ENCODE results near the gene SHOC1.
"Not testable (repeated sequence)": the region's sequence is repeated elsewhere in the genome, so short reads cannot be mapped to it uniquely, and the experiment has no call there.

The SHOC1 gene

DNA sequence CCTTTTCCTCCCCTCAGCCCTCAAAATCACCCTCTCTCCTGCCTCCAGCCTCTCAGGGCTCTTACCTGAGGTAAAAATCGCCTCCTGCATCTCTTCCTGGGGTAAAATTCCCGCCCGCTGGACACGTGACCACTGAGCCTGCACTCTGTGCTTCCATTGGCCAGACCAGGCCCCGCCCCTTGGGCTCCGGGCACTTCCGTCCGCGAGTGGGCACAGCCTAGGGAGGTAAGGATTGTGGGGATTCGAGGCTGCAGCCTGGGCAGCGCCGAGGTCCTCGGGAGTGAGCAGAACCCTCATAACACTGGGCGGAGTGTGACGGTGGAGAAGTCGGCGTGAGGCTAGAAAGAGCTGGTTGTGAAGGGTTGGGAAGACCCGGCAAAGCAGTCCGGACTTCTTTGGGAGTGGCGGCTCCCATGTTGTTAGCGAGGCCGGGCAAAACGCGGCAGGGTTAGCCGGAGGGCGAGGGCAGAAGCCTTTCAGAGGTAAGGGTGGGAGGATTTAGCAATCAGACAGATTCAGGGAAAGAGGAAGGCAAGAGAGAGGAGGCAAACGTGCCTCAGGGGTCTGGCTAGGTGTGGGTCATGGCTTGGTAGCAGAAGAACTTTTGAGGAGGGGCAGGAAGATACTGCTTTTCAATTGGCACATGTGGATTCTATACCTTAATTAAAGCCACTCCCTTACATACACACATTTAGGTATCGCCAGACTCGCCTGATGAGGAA lies at the start of gene SHOC1:
Gene SHOC1 (minus strand): TSS at position 103 of the 722 bp plus-strand sequence. CDS start 3,519 bp downstream, outside the sequence.
- DNase-seq, result no peak

DNA sequence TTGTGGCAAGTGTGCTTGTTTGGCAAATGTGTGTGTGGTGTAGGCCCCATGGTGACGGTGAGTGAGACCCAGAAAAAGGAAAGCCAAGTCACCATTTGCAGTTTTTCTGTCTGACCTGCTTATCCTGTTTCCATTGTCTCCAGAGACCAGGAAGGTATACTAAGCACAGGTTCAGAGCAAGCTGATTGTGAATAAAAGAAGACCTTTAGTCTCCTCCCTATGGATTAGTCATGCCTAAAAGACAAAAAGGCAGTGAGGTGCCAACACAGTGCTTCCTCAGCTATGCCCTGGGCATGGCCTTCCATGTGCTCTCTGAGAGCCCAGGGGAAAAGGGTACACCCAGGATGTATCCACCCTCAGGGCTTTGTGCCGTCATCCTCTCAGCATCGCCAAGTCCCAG lies 49.2 kb upstream of the SHOC1 start:
- DNase-seq, result no peak

DNA sequence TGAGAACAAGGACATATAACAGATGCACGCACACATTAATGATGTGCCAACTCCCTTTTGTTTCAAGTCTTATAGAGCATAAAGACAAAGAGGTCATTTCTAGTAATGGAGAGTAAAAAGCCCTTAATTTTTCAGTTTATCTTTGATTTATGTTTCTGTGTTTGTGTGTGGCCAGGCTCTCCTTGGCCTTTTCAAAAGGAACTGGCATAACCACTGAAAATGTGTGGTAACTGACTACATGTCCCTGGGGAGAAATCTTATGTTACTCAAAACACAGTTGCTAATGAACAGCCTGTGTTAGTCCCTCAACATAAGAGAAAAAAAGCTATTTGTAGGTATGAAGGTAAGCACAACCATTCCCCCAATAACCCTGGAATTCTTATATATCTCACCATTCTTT lies 47.6 kb upstream of the SHOC1 start:
- no peak for DNase-seq

DNA sequence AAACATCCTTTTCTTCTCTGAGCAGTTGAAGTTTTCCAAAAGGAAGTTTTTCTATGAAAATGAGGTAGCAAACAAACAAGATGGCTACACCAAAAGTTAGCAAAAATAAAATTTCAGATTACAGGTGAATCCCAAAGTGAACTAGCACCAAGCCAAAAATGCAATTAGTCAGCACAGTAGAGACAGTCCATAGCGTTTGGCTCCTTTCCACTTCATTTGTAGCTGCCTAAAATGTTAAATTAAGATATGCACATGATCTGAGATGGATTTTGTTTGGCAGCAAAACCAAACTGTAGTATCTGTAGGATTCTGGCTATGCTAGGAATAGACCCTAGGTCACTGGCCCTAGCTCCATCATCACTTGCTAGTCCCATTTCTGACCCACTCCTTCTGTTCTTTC lies 45.7 kb upstream of the SHOC1 start:
- DNase-seq, result no peak

DNA sequence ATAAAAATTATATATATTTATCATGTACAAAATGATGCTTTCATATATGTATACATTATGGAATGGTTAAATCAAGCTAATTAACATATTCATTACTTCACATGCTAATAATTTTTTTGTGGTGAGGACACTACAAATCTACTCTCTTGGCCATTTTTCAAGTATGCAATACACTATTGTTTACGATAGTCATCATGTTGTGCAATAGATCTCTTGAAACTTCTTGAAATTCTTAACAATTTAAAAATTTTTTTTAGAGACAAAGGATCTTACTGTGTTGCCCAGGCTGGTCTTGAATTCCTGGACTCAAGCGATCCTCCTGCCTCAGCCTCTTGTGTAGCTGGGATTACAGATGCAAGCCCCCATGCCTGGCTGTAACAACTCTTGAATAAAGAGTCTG lies 45.2 kb upstream of the SHOC1 start:
- no peak for DNase-seq

DNA sequence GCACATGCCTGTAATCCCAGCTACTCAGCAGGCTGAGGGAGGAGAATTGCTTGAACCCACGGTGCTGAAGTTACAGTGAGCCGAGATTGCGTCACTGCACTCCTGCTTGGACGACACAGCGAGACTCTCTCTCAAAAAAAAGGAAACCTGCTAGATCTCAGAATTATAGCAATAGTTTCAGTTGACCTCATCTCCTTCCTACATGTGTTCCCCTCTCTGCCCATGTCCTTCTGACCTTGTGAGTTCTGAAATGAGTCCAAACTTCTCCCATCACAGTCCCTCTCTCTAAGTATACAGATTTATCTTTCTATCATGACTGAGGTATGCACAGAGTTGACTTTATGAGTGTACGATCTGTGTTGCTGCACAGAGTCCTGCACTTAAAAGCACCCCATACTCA lies 44.6 kb upstream of the SHOC1 start:
- no peak for DNase-seq

- no peak for DNase-seq
Measured at GRCh38 chr9:111838439-111838838, 43.7 kb upstream of the SHOC1 start.

- no peak for DNase-seq
Measured at GRCh38 chr9:111836311-111836710, 41.6 kb upstream of the SHOC1 start.

GRCh38 chr9:111833941-111834340 lies 39.2 kb upstream of the SHOC1 start:
- no peak for DNase-seq

GRCh38 chr9:111832449-111832848 lies 37.7 kb upstream of the SHOC1 start:
- no peak for DNase-seq

- no peak for DNase-seq
Measured at GRCh38 chr9:111831371-111832108, 36.8 kb upstream of the SHOC1 start.

GRCh38 chr9:111828193-111828592 lies 33.5 kb upstream of the SHOC1 start:
- DNase-seq, result no peak

GRCh38 chr9:111825468-111826145 lies 30.9 kb upstream of the SHOC1 start:
- no peak for DNase-seq

GRCh38 chr9:111821006-111821528 lies 26.3 kb upstream of the SHOC1 start:
- DNase-seq, result no peak

DNA sequence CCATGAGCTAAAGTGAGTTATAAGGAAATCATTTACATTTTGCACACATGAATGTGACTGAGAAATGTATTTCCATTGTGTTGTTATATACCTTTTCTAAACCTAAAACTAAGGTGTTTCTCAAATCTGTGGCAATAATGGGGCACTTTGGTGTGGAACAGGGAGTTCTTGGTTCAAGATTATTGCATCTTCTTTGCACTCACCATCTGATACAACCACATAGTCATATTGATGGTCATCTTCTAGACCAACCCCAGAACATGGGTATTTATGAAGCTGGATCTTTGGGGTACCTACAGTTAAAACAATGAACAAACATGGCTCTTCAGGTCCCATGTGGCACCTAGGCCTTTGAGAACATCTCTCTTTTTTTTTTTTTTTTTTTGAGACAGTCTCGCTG lies 24.6 kb upstream of the SHOC1 start:
- no peak for DNase-seq

DNA sequence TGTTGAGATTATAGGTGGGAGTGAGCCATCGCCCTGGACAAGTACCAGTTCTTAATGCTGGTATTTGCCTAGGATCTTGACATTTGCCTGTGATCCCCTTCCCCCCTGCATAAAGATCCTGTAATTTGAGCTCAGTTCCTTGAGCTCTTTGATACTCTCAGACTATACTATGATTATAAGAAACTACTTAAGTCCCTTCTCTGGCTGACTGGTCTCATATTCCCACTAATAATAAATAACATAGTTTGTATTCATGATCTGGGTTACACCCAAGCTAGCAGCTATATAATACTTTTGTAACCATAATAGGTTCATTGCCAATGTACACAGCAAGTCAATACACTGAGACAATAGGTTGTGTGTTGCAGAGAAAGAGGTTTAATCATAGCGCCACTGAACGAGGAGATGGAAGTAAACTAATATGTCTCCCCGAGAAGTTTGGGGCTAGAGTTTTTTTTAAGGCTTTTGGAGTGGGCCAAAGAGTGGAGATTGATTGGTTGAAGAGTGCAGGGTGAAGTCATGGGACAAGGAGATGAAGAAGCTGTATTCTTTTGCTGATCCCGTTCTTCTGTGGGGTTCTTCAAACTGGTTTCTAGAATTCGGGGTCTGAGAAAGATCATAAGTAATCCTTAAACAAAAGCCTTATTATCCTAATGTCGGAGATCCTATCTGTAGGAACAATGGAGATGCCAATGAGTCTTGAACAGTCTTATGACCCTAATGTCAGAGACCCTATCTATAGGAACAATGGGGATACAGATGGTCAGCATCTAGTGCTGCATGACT lies 20.7 kb upstream of the SHOC1 start:
- no peak for DNase-seq

DNA sequence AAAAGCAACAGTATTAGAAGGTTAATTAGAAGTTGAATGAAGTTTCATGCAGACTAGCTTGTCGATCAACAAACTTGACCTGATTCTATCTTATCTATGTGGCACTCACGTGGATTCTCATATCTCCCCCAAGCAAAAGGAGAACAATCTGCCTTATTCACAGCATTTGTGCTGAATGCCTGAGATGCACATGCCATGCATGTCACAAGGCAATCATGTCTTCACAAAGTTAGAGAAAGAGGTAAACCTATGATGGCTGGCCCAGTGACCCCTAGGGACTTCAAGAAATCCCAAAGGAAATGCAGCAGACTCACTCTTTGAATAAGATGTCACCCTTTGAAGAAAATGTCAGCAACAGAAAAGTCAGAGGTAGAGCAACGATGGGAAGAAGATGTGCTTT lies 17.6 kb upstream of the SHOC1 start:
- DNase-seq, result no peak

DNA sequence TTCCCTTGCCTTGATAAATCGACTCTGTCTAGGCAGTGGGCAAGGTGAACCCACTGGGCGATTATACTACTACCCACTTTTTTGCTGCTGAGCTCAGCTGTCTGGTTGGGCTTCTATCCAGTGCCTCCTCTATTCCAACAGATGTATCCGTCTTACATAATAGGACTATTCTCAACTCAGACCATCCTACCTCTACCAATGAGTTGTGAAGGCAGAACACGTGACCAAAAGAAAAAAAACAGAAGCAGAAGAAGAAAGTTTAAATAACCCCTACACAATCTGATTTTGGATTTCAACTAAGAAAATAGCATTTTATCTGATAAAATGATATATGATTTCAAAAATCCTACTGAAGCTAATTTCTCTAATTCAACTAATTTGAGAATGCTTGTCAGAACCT lies 16.2 kb upstream of the SHOC1 start:
- no peak for DNase-seq

DNA sequence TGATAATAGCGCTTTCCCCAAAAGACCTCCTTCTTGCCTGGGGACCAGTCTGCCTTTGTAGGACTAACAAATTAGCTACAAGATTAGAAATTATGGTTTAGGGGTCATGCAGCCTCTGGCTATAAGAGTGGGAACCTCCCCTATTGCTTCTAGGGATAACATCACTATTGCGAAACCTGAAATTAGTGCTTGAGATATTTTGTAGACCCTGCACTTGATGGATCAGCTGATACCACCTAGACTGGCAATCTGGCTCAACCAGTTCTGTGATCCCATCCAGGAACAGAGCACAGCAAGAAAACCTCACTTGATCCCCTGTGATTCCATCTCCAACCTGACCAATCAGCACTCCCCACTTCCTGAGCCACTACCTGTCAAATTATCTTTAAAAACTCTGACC lies 15.7 kb upstream of the SHOC1 start:
- not testable (repeated sequence) for DNase-seq

DNA sequence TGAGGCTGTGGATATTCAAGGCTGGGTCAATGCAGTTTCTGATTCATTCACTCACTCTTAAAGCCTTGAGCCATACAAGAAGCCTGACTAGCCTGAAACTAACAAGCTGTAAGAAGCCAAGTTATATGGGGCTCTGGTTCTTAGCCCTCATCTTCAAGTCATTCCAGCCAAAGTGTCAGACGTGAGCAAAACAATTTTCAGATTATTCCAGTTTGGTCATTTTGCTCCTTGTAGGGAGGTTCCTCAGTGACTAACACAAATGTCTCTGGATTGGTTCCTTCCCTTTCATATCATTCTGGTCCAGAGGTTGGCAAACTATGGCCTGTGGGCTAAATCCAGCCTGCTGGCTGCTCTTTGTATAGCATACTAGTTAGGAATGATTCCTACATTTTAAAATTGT lies 12.5 kb upstream of the SHOC1 start:
- no peak for DNase-seq

DNA sequence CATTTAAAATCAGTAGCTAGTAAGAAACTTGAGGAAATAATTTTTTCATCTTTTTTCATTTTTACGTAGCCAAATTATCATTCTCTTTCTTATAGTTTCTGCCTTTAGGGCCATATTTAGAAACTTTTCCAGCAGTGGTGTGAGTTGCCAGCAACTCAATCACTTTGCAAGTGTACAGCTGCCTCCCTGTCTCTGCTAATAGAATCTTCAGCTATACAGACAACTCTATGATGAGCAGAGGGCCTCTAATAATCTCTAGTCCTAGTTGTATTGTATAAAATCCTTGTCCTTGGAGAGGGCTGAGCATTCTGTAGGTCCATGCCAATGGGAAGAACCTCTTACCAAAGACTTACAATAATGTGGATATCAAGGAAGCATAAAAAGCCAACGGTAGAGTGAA lies 11.5 kb upstream of the SHOC1 start:
- DNase-seq, result no peak

- no peak for DNase-seq
Measured at GRCh38 chr9:111805830-111806241, 11.1 kb upstream of the SHOC1 start.

DNA sequence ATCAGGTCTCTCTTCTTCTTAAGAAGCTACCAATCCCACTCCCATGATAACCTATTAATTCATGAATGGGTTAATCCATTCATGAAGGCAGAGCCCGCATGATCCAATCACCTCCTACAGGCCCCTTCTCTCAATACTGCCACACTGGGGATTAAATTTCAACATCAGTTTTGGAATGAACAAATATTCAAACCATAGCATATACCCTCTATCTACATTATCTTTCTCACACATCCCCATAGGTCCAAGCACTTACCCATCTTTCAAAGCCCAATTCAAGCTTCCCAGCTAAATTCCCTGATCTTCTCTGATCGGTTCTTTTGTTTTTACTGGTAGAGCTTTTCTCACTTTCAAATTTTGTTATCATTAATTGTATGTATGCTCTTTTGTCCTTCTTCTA lies 10.5 kb upstream of the SHOC1 start:
- DNase-seq, result no peak
